Right ventricle myocardium superior (tissue), 1 donor: ENCODE data around the gene ARL4C. TPM values are rescaled to one million over a fixed set of nuclear protein-coding genes. Genes with fewer than 3 reads are reported as not detected.

ENCODE experiments used
- ATAC-seq: fragments of 200-7000 bp; cut with Tn5 transposase; one replicate; pipeline ENCODE4 v1.9.1; 2020; ENCODE audit warnings: mild to moderate bottlenecking; ENCODE audit not compliant: poor library complexity
- DNase-seq: peaks from one replicate; pipeline ENCODE4 v3.0.0-alpha.2; 2020
- intact Hi-C: fragments of 100-400 bp; cut with DNase I; formaldehyde crosslinking; loops from one replicate; pipeline ENCODE4 v1.11.2; 2022
- total RNA-seq: library from RNA; stranded (reverse); fragmentation: NEBNext Ultra II Directional; extraction: Animal tissue kit (Norgen Biotek cat#: 25700); gene quantifications from one replicate; pipeline ENCODE4 v1.2.1, GENCODE V29; 2021
- donor health status: DM: no; HTN: yes; CAD: no; lungs with severe emphysema.

The ARL4C gene
- total RNA-seq, 1 donor from 2014 or later: 2.9 TPM

DNA sequence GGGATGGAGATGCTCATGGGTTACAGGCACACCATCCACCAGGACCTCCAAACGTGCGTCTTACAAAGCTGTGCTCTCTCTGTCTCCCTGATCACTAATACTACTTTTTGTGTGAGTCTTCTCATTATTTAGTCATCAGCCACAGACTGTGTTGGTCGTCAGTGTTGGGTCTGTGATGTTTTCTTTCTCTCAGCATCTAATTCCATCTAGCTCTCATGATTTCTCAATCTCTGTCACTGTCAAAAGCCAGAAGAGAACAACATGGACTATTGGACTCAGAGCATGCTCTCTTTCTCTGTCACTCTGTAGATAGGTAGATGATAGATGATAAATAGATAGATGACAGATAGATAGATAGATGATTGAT lies 6.0 kb upstream of the ARL4C start:
- no peak for ATAC-seq
- intact Hi-C loops: no loop called here
- DNase-seq: no peak

DNA sequence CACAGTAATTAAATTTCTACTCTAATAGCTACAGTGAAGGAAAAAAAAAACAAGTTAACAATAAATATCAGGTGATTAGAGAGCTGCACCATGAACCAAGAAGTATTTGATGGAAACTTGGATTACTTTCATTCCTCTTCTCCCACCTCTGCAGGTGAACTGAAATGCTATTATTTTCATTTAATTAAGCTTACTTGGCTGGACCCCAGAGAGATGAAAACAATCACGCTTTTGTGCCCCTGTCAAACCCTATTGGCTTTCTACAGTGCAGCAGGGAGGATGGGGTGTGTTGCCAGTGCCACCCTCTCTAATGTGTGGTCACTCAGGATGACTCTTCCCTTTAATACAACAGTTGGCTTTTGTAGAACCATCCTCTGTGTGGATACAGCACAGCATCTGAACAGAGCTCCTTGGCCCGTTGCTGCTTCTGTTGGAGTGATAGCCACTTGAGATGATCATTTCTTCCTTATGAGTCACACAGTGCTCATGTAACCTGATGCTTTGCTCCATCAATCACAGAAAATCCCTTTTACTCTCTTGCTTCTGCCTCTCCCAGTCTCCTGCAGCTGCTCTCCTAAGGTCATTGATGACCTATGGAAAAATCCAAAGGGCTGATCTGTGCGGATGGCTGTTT lies 5.5 kb upstream of the ARL4C start:
- DNase-seq (no peak), ATAC-seq (no peak)
- intact Hi-C loops: no loop called here

DNA sequence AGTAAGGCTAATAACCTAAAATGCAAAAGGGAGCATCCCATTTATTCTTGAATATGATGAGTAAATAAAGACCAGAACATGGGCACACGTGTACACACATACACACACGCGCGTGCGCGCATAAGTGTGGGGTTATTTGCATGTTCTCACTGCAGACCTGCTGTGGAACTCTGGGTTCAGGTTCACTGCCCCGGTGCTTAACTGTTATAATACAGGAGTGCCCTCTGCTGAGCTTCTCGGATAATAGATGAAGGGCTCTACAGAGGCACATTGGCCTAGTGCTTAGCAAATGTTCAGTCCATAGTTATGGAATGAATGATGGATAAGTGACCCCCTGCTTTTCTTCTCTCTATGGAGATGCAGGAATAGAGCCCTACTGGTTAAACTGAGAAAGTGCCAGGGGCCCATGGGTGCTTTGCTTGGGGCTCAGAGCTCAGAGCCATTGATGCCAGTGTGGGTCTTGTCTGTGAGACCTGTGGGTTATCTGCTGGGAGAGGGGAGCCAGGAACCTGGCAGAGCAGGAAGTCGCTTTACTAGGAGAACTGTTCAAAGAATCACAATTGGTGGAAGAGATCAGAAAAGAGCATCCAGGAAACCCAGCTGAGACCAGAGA lies 3.6 kb upstream of the ARL4C start:
- ATAC-seq (peak; percentile 62), DNase-seq (peak; percentile 66)
- intact Hi-C loops: no loop called here

DNA sequence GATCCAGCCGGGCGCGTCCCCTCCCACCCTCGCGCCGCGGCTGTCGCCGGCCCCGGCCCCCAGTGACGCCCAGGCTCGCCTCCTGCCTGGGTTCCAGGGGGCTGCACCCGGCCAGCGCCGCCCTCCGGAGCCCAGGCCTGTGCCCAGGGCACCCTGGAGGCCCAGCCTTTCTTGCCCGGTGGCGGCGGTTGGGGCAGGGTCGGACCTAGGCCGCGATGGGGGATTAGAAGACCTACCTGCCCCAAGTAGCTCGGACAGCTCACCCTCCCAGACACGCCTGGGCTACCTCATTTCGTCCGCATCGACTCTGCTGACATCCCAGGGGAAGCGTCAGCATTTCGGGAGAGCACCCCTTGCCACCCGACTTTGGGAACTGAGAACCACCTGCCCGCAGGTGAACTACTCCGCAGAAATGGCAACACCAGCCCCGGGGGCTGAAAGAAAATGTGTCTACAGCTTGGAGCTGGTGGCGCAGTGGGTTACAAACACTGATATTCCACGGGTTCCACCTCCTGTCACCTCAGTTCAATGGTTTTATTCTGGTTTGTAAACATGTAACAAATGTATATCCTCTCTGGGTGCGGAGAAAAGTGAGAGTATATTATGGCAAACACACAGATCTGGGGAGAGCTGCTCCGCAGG lies 834 bp upstream of the ARL4C start:
- ATAC-seq (no peak), DNase-seq (no peak)
- intact Hi-C loops: loop anchor here (2.0 kb wide), 2 partner anchors 209 to 363 kb away; no protein-coding TSS in a partner anchor

DNA sequence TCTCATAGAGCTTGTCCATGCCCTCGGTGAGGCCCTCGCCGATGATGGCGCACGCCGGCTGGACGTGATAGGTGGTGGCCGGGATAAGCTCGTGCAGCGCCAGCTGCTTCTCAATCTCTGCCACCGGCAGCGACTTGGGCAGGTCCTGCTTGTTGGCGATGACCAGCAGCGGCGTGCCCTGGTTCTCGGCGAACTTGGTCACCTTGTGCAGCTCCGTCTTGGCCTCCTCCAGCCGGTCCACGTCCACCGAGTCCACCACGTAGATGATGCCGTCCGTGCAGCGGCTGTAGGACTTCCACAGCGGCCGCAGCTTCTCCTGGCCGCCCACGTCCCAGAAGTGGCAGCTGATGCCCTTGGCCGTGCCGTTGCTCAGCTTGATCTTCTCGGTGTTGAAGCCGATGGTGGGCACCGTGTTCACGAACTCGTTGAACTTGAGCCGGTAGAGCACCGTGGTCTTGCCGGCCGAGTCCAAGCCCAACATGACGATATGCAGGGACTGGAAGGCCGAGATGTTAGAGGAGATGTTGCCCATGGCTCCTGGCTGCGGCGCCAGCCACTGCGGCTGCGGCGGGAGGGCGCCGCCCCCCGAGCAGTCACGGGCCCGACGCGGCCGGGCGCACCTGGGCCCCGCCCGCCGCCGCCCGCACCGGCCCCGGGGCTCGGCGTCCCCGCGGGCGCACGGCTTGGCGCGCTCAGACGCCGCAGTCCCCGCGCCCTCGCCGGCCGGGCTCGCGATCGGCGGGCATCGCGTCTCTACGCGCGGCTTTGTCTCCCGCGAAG lies 636 bp downstream of the ARL4C start:
- DNase-seq: peak; percentile 53
- ATAC-seq: peak; percentile 42
- intact Hi-C loops: loop anchor here (2.0 kb wide), 1 partner anchor 207 kb away; no protein-coding TSS in a partner anchor

DNA sequence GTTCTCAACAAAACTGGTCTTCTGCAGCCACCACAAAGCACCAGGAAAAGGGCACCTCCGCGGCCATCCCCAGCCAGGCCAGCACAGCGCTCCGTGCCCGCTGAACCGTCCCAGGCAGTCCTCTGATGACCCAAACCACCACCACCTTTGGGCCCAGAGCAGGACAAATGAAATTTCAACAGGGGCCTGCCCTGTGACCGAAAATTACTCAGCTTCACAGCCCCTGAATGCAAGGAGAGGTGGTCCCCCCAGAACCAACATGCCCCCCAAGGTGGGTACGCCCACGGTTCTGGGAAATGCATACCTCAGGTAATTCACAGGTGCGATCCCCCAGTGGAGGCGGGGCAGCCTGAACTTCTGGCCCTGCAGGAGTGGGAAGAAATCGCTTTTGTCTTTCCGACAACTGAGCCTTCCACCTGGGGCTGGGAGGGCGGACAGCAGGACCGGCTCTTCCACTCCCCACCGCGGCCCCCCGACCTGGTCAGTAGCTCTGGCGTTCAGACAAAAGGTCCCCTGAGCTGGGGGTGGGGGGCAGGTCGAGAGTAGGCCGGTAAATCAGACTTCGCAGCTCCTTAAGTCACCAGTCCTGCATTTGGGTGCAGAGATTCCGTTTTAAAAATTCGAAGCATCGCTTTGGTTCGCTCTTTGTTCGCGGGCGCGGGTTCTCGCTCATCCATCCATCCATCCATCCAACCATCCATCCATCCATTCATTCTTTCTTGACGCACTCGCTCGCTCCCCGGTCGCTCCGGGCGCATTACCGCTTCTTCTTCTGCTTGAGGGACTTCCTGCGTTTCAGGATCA lies 1.4 kb downstream of the ARL4C start:
- intact Hi-C loops: loop anchor here (2.0 kb wide), 1 partner anchor 207 kb away; no protein-coding TSS in a partner anchor
- ATAC-seq: no peak
- DNase-seq: no peak

DNA sequence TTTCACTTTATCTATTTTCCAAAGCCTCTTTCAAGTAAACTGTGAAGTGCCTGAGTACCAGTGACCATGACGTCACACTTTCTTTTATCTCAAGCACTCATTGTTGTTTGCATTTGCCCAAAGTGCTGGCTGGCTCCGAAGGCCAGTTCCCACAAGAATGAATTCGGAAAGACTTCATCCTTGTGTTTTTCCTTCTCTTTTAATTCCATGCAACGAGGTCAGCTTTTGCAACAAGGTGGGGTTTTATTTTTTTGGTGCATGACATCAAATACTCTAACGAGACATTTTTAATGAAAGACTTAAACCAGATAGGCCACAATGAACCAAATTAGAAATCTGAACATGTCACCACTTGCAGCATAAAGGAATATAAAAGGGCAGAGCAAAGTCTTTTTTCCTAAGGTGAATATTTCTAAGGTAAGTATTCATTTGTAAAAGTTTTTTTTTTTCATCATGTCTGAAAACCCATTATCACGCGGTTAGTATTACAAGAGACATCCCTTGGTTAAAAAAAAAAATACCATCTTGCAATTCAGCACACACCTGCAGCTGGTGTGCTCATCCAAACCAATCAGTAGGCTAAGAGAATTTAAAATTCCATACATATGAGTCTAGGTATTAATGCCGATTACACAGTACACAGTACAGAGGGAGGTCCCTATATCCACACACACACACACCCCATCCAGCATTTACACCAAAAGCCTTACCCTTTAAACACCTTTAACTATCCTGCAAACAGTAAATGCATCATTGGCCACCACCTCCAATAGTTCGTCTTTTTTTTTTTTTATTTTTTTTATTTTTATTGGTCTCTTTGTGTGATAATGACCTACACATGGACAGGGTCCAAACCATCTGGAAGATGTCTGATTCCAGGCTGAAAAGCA lies 2.3 kb downstream of the ARL4C start:
- DNase-seq: no peak
- ATAC-seq: no peak
- intact Hi-C loops: no loop called here

DNA sequence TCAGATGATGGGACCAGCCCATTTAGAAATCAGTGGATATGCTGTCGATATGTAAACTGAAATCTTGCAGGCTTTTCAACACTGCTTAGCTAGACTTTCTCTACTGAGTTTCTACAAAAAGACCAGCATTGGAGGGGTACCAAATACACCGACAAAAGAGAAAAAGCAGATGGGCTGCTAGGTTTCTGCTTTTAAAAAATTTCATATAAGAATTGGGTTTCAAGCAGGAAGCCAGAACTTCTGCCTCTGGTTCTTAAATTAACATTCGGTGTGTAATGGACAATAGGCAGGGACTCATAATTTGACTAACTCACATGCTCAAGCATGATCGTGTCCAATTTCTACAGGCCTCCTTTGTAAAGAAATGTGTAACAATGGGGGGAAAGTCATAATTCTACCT lies 3.1 kb downstream of the ARL4C start:
- ATAC-seq (no peak), DNase-seq (no peak)
- intact Hi-C loops: no loop called here

DNA sequence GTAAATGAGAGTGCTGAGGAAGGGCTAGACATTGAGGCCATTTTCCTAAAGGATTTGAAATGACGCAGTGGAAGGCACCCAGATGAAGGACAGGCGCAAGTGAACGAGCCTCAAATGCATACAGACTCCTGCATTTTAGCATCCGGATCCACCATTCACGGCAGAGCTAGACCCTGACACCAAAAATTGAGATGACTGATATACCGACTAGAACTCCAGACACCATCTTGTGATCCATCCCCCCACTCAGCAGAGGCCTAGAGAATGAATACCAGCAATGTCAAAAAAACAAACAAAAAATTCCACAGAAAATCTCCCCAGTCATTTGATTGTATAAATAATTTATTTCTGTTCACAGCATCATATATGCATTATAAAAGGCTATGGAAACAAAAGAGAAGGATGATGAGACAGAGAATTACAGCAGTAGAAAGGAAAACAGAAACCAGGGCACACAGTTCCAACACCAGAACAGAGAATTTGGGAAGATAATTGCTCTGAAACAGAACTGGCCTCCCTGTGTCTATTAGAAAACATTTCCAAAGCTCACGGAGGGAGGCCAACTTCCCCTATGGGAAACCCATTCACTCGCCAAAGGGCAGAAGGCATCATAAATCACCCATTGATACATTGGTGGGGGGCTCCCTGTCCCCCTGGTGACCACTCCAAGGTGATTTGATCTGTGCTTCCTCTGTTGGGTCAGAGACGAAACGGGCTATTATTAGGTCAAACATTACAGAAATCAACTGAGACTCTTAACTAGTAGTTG lies 4.0 kb downstream of the ARL4C start:
- DNase-seq (no peak), ATAC-seq (no peak)
- intact Hi-C loops: no loop called here

DNA sequence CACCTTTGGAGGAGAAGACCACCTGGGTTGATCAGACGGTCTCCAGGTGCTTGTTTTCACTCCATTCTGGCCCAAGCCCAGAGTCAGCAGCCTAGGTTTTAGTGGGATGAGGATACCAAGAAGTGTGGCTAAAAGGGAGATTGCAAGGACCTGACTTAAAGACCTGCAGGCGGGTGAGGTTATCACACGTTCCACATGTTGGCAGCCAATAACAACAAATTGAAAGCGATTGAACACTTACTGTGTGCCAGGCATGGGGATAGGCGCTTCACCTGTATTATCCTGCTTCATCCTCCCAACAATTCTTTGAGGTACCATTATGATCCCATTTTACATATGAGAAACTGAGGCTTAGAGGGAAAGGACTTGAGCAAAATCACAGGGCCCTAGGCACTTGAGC lies 5.0 kb downstream of the ARL4C start:
- DNase-seq (no peak), ATAC-seq (no peak)
- intact Hi-C loops: no loop called here

DNA sequence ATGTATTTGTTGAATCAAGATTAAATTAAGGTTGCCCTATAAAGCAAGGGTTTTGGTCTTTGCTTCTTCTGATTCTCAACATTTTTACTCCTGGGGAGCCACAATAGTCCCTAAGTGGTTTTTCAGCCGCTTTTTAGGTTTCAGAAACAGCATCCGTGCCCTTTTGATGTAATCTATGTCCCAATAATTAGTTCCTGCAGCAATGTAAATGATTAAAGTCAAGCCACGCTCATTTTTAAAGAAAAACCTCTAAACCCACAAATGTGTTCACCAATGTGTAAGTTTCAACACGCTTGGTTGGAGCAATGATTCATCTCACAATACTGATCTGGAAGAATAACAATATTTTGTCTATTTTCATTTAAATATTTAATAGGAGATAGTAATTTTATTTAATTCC lies 5.6 kb downstream of the ARL4C start:
- ATAC-seq: no peak
- intact Hi-C loops: no loop called here
- DNase-seq: no peak

DNA sequence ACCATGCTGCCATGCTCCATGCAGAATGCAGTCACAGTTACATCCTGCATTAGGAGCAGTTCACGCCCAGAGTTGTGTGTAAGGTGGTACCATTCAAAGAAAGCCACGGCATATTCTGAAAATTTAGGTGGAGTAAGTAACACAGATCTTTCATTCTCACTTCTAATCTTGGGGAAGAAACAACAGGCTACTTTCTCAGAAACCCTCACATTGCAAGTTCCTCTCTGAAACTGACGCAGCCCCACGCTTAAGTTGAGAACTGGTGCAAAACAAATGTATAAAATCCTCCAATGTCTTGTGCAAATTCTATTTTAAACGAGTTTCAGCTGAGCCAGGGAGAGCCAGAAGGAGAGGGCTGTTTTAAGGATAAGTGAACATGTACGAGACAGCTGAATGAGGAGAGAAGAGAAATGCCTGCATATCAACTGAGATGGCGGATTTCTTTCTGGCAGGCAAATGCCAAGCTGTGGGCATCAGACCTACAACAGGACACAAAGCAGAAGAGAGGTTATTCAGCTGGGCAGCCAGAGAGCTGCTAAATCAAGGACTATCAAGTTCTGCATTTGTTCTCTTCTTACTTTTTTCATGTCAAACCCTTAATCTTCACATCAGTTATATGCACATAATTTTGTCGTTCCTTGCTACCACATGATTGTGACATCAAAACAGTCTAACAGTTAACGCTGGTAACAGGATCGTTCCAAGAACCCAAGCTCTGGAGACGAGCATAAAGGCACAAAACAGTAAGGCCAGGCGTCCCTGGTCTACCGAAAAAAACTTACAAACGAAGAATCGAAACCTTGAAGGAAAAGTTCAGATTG lies 6.4 kb downstream of the ARL4C start:
- no peak for ATAC-seq
- intact Hi-C loops: no loop called here
- DNase-seq: no peak

DNA sequence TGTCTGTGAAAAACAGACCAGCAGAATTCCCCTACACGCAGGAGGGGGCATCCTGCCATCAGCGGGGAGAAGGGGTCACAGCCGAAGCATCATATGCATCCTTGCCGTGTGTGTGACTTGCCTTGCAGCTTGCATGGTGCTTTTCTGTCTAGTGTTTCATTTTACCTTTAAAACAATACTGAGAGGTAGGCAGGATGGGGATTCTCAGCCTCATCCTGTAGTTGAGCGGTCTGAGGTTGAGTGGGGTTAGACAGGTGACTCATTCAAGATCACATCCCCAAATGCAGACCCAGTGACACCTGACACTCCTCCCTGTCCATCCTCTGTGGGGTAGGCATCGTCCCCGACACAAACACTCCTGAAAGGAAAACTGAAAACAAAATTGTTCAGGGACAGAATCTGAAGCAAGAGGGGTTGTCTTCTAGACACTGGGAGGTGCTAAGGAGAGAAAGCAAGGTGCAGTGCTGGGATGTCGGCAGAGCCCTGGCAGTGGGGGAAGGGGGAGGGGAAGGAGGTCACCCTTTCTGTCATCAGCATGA lies 7.9 kb downstream of the ARL4C start:
- DNase-seq (no peak), ATAC-seq (no peak)
- intact Hi-C loops: no loop called here

DNA sequence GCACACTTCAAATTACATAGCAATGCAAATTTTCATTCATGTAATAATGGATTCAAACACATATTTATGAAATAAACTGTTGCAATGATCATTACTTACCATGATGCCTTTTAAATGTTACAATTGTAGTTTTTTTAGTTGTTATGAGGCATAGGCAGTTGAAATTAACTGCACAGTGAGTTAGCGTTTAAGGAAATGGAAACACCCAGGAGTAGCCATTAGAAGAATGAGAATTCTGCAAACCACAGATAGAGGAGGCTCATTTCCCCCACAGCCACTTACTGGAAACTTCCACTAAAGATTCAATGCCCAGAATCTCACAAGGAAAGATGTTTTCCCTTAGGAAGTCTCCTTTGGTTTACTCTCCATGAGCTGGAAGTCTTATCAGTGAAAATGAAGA lies 8.4 kb downstream of the ARL4C start:
- ATAC-seq (no peak), DNase-seq (no peak)
- intact Hi-C loops: no loop called here

DNA sequence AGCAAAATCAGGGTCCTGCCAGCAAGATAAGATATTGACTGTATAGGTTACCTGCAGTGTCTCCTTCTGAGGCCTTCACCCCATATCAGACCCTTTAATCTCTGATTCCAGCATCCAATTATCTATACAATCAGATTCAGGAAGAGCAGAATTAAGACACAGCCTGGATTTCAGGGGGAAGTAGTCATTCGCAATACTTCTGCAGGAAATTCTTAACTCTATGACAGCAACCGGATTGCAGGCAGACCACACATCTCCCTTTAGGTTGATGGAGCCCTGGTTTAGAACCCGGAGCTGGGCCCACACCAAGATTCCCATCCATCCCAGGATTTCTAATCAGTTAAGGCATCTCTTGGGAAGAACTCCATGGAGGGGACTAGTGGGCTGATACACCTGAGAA lies 9.5 kb downstream of the ARL4C start:
- intact Hi-C loops: no loop called here
- no peak for DNase-seq
- ATAC-seq: no peak

DNA sequence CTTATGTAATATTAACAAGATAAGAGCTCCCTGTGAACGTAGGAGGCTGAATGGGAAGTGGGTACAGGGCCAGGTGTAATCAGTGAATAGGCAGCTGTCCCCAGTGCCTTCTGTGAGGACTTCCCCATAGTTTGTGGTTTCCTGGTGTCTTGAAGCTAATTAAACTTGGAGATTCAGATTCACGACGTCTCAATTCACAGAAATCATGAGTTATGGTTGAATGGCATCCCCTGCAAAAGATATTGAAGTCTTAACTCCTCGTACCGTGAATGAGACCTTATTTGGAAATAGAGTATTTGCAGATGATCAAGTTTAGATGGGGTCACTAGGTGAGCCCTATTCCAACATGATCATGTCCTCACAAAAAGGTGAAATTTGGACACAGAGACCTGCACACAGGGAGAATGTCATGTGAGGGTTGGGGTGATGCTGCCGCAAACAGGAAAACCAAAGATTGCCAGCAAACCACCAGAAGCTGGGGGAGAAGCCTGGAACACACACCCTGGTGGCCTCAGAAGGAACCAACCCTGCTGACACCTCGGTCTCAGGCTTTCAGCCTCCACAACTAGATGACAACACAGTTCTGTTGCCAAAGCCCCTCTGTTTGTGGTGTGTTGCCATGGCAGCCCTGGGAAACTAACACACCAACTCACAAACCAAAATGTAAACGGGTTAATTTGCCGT lies 13.2 kb downstream of the ARL4C start:
- DNase-seq (no peak), ATAC-seq (peak; percentile 46)
- intact Hi-C loops: no loop called here
